ENCODE results near the gene AKAP10.
A peak's percentile ranks its signal among the peaks of the same experiment; 100 is the strongest.
"Not testable (repeated sequence)": the region's sequence is repeated elsewhere in the genome, so short reads cannot be mapped to it uniquely, and the experiment has no call there.

The AKAP10 gene

DNA sequence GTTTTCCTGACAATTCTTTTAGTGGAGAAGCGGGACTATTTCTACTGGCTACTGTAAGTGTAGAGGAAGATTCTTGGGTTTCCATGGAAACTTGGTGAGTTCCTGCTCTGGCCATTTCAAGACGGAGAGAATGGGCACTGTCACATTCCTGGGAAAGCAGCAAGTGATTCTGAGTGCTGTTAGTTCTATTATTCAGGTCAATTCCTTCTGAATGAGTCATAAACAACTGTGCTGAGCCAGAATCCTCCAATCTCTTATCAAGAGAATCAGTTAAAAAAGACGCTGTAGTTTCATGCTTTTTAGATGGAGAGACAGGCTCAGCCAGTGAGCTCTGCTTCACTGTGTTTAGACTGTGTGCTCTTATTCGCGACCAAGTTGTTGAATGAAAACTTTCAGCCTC, 19.6 kb downstream of the AKAP10 start:
- TF ChIP-seq, protein P1, sequence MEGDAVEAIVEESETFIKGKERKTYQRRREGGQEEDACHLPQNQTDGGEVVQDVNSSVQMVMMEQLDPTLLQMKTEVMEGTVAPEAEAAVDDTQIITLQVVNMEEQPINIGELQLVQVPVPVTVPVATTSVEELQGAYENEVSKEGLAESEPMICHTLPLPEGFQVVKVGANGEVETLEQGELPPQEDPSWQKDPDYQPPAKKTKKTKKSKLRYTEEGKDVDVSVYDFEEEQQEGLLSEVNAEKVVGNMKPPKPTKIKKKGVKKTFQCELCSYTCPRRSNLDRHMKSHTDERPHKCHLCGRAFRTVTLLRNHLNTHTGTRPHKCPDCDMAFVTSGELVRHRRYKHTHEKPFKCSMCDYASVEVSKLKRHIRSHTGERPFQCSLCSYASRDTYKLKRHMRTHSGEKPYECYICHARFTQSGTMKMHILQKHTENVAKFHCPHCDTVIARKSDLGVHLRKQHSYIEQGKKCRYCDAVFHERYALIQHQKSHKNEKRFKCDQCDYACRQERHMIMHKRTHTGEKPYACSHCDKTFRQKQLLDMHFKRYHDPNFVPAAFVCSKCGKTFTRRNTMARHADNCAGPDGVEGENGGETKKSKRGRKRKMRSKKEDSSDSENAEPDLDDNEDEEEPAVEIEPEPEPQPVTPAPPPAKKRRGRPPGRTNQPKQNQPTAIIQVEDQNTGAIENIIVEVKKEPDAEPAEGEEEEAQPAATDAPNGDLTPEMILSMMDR (IDR thresholded peaks at IDR 0.05; ENCODE audit: low read depth, low read length) = no peak
- no peak for DNase-seq
- Histone ChIP-seq H3K27ac (no peak overlapping the region), H3K36me3 (peaks cover 72% of the 10 kb centered on the region), H3K27me3 (ENCODE audit: insufficient read depth, low read depth, severe bottlenecking) (no peaks in the 10 kb centered on the region), H3K9me3 (ENCODE audit: severe bottlenecking) (no peaks in the 10 kb centered on the region), H3K4me3 (ENCODE audit: low read depth, low read length) (no peak overlapping the region)

DNA sequence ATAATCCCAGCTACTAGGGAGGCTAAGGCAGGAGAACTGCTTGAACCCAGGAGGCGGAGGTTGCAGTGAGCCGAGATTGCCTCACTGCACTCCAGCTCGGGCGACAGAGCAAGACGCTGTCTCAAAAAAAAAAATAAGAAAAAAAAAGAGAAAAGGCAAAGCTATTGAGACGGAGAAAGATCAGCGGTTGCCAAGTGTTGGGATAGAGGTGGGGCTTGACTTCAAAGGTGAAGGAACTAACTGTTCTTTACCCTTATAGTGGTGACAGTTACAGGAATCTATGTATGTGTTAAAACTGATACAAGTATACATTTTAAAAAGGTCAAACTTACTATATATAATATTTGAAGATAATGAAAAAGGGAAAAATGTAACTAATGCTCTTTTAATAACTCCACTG, 22.5 kb downstream of the AKAP10 start:
- no peaks in the 10 kb centered on the region for H3K27me3 ChIP-seq (ENCODE audit: insufficient read depth, low read depth, severe bottlenecking)
- no peak overlapping the region for H3K4me3 ChIP-seq (ENCODE audit: low read depth, low read length)
- H3K36me3 ChIP-seq = peaks cover 60% of the 10 kb centered on the region
- no peaks in the 10 kb centered on the region for H3K9me3 ChIP-seq (ENCODE audit: severe bottlenecking)
- no peak overlapping the region for H3K27ac ChIP-seq
- TF ChIP-seq, protein P1 (IDR thresholded peaks at IDR 0.05; ENCODE audit: low read depth, low read length) = no peak
- DNase-seq = no peak

DNA sequence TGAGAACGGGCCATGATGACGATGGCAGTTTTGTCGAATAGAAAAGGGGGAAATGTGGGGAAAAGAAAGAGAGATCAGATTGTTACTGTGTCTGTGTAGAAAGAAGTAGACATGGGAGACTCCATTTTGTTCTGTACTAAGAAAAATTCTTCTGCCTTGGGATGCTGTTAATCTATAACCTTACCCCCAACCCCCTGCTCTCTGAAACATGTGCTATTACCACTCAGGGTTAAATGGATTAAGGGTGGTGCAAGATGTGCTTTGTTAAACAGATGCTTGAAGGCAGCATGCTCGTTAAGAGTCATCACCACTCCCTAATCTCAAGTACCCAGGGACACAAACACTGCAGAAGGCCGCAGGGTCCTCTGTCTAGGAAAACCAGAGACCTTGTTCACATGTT, 26.2 kb downstream of the AKAP10 start:
- peaks cover 46% of the 10 kb centered on the region for H3K36me3 ChIP-seq
- H3K4me3 ChIP-seq (ENCODE audit: low read depth, low read length); H3K9me3 ChIP-seq (ENCODE audit: severe bottlenecking); DNase-seq; H3K27me3 ChIP-seq (ENCODE audit: insufficient read depth, low read depth, severe bottlenecking): not testable (repeated sequence)
- peak overlapping the region; percentile 44; the same call in 1 of the 2 replicates for H3K27ac ChIP-seq

DNA sequence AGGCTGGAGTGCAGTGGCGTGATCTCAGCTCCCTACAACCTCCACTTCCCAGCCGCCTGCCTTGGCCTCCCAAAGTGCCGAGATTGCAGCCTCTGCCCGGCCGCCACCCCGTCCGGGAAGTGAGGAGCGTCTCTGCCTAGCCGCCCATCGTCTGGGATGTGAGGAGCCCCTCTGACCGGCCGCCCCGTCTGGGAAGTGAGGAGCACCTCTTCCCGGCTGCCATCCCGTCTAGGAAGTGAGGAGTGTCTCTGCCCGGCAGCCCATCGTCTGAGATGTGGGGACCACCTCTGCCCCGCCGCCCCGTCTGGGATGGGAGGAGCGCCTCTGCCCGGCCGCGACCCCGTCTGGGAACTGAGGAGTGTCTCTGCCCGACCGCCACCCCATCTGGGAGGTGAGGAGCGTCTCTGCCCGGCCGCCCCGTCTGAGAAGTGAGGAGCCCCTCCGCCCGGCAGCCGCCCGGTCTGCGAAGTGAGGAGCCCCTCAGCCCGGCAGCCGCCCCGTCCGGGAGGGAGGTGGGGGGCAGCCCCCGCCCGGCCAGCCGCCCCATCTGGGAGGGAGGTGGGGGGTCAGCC, 26.9 kb downstream of the AKAP10 start:
- H3K9me3 ChIP-seq (ENCODE audit: severe bottlenecking); H3K4me3 ChIP-seq (ENCODE audit: low read depth, low read length); H3K27me3 ChIP-seq (ENCODE audit: insufficient read depth, low read depth, severe bottlenecking); H3K27ac ChIP-seq: not testable (repeated sequence)
- peak; percentile 12 for DNase-seq
- peaks cover 41% of the 10 kb centered on the region for H3K36me3 ChIP-seq

DNA sequence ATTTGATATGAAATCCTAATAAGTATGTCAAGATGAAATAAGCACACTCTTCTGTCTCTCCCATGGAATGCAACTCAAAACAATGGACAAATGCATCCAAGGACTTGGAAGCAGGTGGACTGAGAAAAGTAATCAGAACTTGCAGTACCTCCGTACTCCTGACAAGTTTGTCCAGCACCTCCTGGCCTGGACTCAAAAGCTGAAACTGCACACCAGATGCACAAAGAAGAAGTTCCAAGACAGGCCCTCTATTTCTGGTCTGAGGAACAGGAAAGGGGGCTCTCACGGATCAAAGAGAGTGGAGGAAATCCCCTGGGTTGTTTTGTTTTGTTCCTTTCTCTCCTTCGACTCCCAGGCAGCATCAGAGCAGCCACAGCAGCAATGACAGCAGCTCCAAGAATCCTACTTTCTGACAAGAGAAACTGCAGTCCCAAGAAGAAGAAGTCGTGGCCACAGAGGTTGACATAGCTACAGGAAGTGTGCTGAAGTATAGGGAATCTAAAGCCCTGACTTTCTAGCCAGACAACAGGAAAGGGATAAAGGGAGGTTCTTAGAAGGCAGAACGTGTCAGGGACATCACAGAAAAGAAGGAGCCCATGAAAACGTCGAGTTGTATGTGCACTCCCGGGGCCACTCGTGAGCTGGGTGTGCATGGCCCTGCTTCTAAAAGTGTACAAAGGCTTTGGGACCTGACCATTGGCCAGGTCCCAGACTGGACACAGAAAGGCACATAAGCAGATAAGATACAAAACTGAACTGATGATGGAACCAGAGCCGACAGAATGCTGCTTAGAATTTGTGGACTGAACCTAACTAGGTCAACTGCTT, 29.3 kb downstream of the AKAP10 start:
- no peaks in the 10 kb centered on the region for H3K9me3 ChIP-seq (ENCODE audit: severe bottlenecking)
- peaks cover 30% of the 10 kb centered on the region for H3K36me3 ChIP-seq
- H3K27me3 ChIP-seq (ENCODE audit: insufficient read depth, low read depth, severe bottlenecking) = no peaks in the 10 kb centered on the region
- H3K4me3 ChIP-seq (ENCODE audit: low read depth, low read length) = no peak overlapping the region
- no peak overlapping the region for H3K27ac ChIP-seq
- TF ChIP-seq, protein P1 (IDR thresholded peaks at IDR 0.05; ENCODE audit: low read depth, low read length) = no peak
- no peak for DNase-seq

DNA sequence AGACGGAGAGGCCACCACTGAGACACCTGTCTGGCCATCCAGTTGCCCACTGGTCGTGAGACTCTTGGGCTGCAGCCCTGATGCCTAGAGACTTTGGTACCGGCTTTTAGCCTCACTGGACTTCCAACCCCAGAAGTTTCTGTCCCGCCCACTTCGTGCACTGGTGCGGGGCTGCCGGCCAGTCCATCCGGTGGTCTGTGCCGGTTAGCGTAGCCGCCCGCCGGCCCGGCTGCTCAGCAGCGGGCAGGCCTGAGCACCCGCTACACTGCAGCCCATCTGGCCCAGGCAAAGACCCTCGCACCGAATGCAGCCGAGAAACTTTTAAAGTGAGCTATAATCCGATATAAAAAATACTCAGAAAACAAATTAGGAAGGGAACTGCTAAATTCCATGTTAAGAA, 30.7 kb downstream of the AKAP10 start:
- Histone ChIP-seq H3K27me3 (ENCODE audit: insufficient read depth, low read depth, severe bottlenecking) (no peaks in the 10 kb centered on the region), H3K9me3 (ENCODE audit: severe bottlenecking) (no peaks in the 10 kb centered on the region), H3K36me3 (peaks cover 31% of the 10 kb centered on the region), H3K4me3 (ENCODE audit: low read depth, low read length) (no peak overlapping the region), H3K27ac (no peak overlapping the region)
- no peak for DNase-seq
- TF ChIP-seq, protein P1 (IDR thresholded peaks at IDR 0.05; ENCODE audit: low read depth, low read length) = no peak
